Measurements from ENCODE around the gene PTPRG. TPM values are rescaled to one million over a fixed set of nuclear protein-coding genes. Genes with fewer than 3 reads are reported as not detected.

PTPRG gene
- polyA plus RNA-seq, 3 donors: 5.6 to 45.7 (median 13.3) TPM

GRCh38 chr3:62184559-62184958, 623.2 kb downstream of the PTPRG start:
- no peak overlapping the region for H3K27ac ChIP-seq (ENCODE audit: low read depth, low read length)
- 45 to 57% (median 52%) methylated on average over 7 of the region's 7 CpGs for WGBS, 3 donors

- WGBS, 3 donors: 67 to 71% (median 68%) methylated on average over 7 of the region's 7 CpGs
- no peak overlapping the region for H3K27ac ChIP-seq (ENCODE audit: low read depth, low read length)
These were observed 625.7 kb downstream of the PTPRG start for GRCh38 chr3:62187022-62187431.

- no peak overlapping the region for H3K27ac ChIP-seq (ENCODE audit: low read depth, low read length)
- WGBS, 3 donors: 4 to 8% (median 5%) methylated on average over 18 of the region's 18 CpGs
These were observed 627.5 kb downstream of the PTPRG start for GRCh38 chr3:62188681-62189375.

- WGBS, 3 donors: 80 to 88% (median 88%) methylated on average over 9 of the region's 9 CpGs
- no peak overlapping the region for H3K27ac ChIP-seq (ENCODE audit: low read depth, low read length)
These were observed 628.0 kb downstream of the PTPRG start for GRCh38 chr3:62189376-62189698.

GRCh38 chr3:62192891-62193290, 631.5 kb downstream of the PTPRG start:
- WGBS, 3 donors: 83 to 90% (median 84%) methylated on average over 5 of the region's 5 CpGs
- no peak overlapping the region for H3K27ac ChIP-seq (ENCODE audit: low read depth, low read length)

- WGBS, 3 donors: 90 to 91% (median 90%) methylated on average over 10 of the region's 10 CpGs
- no peak overlapping the region for H3K27ac ChIP-seq (ENCODE audit: low read depth, low read length)
These were observed 632.4 kb downstream of the PTPRG start for GRCh38 chr3:62193586-62194345.

DNA sequence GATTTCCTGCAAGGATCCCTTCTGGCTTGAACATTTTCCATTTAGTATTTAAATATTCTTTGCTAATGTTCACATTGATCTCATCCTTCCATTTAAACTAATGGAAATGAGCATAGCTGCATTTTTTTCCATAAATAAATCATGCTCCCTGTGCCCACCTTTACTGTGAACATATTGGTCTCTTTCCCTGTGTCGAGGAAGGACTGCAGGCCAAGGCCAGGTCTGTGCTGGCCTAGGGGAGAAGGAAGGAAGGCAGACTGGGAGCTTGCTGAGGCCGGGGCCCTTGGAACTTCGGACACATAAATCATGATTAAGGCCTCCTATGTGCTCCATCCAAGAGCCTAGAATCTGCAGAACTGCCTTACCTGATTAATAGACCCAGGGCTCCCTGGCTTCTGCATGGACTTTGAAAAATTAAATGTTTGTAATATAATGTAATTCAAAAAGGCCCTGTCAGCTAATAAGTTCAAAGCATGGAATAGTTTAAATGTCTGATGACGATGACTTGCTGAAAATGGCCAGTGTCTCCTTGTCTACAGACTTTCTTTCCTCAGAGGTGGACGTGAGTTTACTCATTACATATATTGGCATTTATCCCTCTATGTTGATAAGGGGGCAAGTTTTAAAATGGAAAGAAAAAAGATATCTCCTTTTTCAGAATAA, 636.1 kb downstream of the PTPRG start:
- H3K27ac ChIP-seq (ENCODE audit: low read depth, low read length): no peak overlapping the region
- WGBS, 3 donors: 84 to 89% (median 87%) methylated on average over 5 of the region's 5 CpGs

DNA sequence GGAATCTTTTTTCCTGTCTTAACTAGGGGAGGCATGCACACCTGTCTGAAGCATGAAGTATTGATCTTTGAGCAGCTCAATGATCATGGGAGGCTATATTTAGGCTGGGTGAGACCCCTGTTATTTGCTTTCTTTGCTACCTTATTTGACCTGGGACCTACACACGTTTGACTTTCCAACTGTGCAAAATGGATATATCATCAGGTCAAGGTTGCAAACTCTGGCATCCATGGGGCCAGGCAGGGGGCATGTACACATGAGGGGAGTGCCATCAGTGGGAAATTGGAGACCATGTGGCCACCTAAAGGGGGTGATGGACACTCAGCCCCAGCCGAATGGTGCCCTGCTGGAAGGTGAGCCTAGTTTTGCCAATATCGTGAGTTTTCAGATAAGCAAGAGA, 637.8 kb downstream of the PTPRG start:
- WGBS, 3 donors: 56 to 87% (median 76%) methylated on average over 3 of the region's 3 CpGs
- H3K27ac ChIP-seq (ENCODE audit: low read depth, low read length): no peak overlapping the region

GRCh38 chr3:62201438-62202035, 640.2 kb downstream of the PTPRG start:
- 36 to 47% (median 42%) methylated on average over 6 of the region's 6 CpGs for WGBS, 3 donors
- no peak overlapping the region for H3K27ac ChIP-seq (ENCODE audit: low read depth, low read length)

DNA sequence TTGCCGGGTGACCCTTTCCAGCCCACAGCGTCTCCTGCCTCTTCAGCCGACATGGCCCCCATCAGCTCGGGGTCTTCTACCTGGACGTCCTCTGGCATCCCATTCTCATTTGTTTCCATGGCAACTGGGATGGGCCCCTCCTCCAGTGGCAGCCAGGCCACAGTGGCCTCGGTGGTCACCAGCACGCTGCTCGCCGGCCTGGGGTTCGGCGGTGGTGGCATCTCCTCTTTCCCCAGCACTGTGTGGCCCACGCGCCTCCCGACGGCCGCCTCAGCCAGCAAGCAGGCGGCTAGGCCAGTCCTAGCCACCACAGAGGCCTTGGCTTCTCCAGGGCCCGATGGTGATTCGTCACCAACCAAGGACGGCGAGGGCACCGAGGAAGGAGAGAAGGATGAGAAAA, 641.8 kb downstream of the PTPRG start:
- no peak overlapping the region for H3K27ac ChIP-seq (ENCODE audit: low read depth, low read length)
- 88 to 96% (median 93%) methylated on average over 22 of the region's 22 CpGs for whole genome bisulfite sequencing, 3 donors

- WGBS, 3 donors: 93 to 97% (median 97%) methylated on average over 19 of the region's 19 CpGs
- H3K27ac ChIP-seq (ENCODE audit: low read depth, low read length): no peak overlapping the region
These were observed 642.2 kb downstream of the PTPRG start for GRCh38 chr3:62203561-62203960.

- no peak overlapping the region for H3K27ac ChIP-seq (ENCODE audit: low read depth, low read length)
- 87 to 92% (median 90%) methylated on average over 3 of the region's 3 CpGs for WGBS, 3 donors
These were observed 645.8 kb downstream of the PTPRG start for GRCh38 chr3:62207197-62207596.

GRCh38 chr3:62208385-62208784, 647.0 kb downstream of the PTPRG start:
- no peak overlapping the region for H3K27ac ChIP-seq (ENCODE audit: low read depth, low read length)
- 88 to 96% (median 94%) methylated on average over 4 of the region's 4 CpGs for WGBS, 3 donors

DNA sequence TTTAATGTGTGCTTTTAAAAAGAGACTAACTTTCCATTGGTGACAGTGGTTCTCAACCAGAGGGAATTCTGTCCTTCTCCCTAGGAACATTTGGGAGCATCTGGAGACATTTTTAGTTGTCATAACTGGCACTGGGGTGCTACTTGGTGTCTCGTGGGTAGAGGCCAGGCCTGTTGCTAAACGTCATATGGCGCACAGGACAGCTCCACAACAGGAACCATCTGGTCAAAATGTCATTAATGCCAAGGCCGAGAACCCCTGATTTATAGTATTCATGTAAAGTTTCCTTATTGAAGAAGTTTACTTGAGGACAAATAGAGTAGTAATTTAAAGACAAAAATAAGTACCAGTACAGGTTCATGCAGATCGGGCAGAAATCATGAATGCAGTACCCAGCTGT, 647.7 kb downstream of the PTPRG start:
- H3K27ac ChIP-seq (ENCODE audit: low read depth, low read length): no peak overlapping the region
- WGBS, 3 donors: 67 to 81% (median 68%) methylated on average over 5 of the region's 5 CpGs

GRCh38 chr3:62210011-62210410, 648.6 kb downstream of the PTPRG start:
- WGBS, 3 donors: 63 to 80% (median 69%) methylated on average over 5 of the region's 5 CpGs

GRCh38 chr3:62211675-62212429, 650.5 kb downstream of the PTPRG start:
- no peak overlapping the region for H3K27ac ChIP-seq (ENCODE audit: low read depth, low read length)
- WGBS, 3 donors: 59 to 78% (median 77%) methylated on average over 8 of the region's 8 CpGs

More at GRCh38 chr3:62210011-62210410, 648.6 kb downstream of the PTPRG start:
- H3K27ac ChIP-seq (ENCODE audit: low read depth, low read length): no peak overlapping the region

DNA sequence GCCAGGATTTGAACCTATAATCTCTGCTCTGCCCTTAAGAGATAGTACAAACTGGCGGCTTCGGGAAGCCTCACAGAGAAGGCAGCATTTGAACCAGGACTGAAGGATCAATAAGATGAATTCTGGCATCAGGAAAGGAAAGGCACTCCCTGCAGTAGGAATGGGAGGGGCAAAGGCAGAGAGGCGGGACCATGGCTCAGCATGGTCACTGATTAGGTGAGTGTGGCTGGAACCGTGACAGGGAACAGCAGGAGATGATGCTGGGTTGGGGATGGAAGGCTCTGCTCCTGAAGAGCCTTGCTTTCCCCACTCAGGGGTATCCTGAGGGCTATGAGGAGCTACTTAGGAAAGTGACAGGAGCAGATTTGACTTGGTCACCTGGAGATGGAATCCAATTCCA, 653.5 kb downstream of the PTPRG start:
- WGBS, 3 donors: 84 to 93% (median 89%) methylated on average over 4 of the region's 4 CpGs
- no peak overlapping the region for H3K27ac ChIP-seq (ENCODE audit: low read depth, low read length)

DNA sequence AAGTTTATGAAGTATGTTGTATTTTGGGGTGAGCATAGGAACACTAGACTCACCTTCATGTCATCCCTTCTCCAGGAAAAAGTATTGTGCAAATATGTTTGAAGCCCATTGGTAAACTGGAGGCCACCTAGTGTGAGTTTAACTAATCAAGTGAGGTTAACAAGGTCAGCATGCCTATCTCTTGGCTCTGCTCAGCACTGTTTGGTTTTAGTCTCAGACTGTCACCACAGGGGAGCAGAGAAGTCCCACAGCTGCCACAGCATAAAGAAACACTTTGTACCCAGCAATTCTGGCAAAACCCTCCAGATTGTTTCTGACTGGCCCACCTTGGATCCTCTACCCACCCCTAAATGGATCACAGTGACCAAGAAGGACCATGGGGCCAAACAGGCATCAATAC, 659.2 kb downstream of the PTPRG start:
- H3K27ac ChIP-seq (ENCODE audit: low read depth, low read length): no peak overlapping the region
